HepG2 (cell line): Measurements from ENCODE around the gene ACTN1. TPM values are rescaled to one million over a fixed set of nuclear protein-coding genes. Genes with fewer than 3 reads are reported as not detected.

Experiments used
- CBFB ChIP-seq: sonication (generic); formaldehyde crosslinking; IDR thresholded peaks from 2 replicates; pipeline ENCODE4 v1.4.0; 2020; ENCODE audit warnings: missing genetic modification reagents
- CCAR2 ChIP-seq: fragments of 200-400 bp; formaldehyde crosslinking; optimal IDR thresholded peaks from 2 replicates; pipeline ENCODE3; 2018; ENCODE audit warnings: low read depth, mild to moderate bottlenecking, low read length, moderate library complexity
- DNMT1 ChIP-seq: sonication (generic); formaldehyde crosslinking; IDR thresholded peaks from 2 replicates; pipeline ENCODE4 v1.5.1; 2020; ENCODE audit warnings: mild to moderate bottlenecking, missing genetic modification reagents
- DPF2 ChIP-seq: sonication (generic); formaldehyde crosslinking; IDR thresholded peaks from 2 replicates; pipeline ENCODE4 v1.4.0; 2020; ENCODE audit warnings: mild to moderate bottlenecking, low read depth, missing genetic modification reagents, borderline replicate concordance
- DRAP1 ChIP-seq: IDR thresholded peaks from 2 replicates; pipeline ENCODE4 v1.6.1; 2016; ENCODE audit warnings: missing genetic modification reagents, missing compliant biosample characterization
- ELF1 ChIP-seq: sonication (generic); formaldehyde crosslinking; IDR thresholded peaks from 2 replicates; pipeline ENCODE4 v1.4.0; 2020; ENCODE audit warnings: missing genetic modification reagents
- ETS1 ChIP-seq: sonication (generic); formaldehyde crosslinking; IDR thresholded peaks from 2 replicates; pipeline ENCODE4 v1.4.0; 2020; ENCODE audit warnings: missing genetic modification reagents
- FOXK1 ChIP-seq: sonication (generic); formaldehyde crosslinking; IDR thresholded peaks from 2 replicates; pipeline ENCODE4 v1.4.0; 2020; ENCODE audit warnings: low read depth, missing genetic modification reagents, borderline replicate concordance
- HCFC1 ChIP-seq: fragments of 150-350 bp; IDR thresholded peaks from 2 replicates; pipeline ENCODE4 v1.6.1; 2014; ENCODE audit warnings: low read depth, low read length
- HMGA1 ChIP-seq: sonication (generic); formaldehyde crosslinking; conservative IDR thresholded peaks from 2 replicates; pipeline ENCODE4 v1.4.0; 2020; ENCODE audit warnings: missing genetic modification reagents
- KMT2A ChIP-seq: sonication (generic); formaldehyde crosslinking; IDR thresholded peaks from 2 replicates; pipeline ENCODE4 v1.4.0; 2020; ENCODE audit warnings: missing genetic modification reagents
- MEF2D ChIP-seq: sonication (generic); formaldehyde crosslinking; IDR thresholded peaks from 2 replicates; pipeline ENCODE4 v1.5.1; 2020; ENCODE audit warnings: mild to moderate bottlenecking, missing genetic modification reagents
- PHF8 ChIP-seq: sonication (generic); formaldehyde crosslinking; IDR thresholded peaks from 2 replicates; pipeline ENCODE4 v1.5.0; 2020; ENCODE audit warnings: missing genetic modification reagents
- SALL2 ChIP-seq: sonication (generic); formaldehyde crosslinking; IDR thresholded peaks from 2 replicates; pipeline ENCODE4 v1.8.1; 2023; ENCODE audit warnings: mild to moderate bottlenecking, missing genetic modification reagents, inconsistent platforms
- TERF1 ChIP-seq: sonication (generic); formaldehyde crosslinking; IDR thresholded peaks from 2 replicates; pipeline ENCODE4 v1.8.0; 2022; ENCODE audit warnings: mild to moderate bottlenecking, missing genetic modification reagents, moderate library complexity
- ZNF24 ChIP-seq: fragments of 450-650 bp; IDR thresholded peaks from 2 replicates; pipeline ENCODE4 v1.6.1; 2017; ENCODE audit warnings: antibody characterized with exemption, mild to moderate bottlenecking
- ZNF274 ChIP-seq: sonication (generic); formaldehyde crosslinking; IDR thresholded peaks from 2 replicates; pipeline ENCODE4 v1.5.1; 2020; ENCODE audit warnings: mild to moderate bottlenecking, missing genetic modification reagents
- ZNF407 ChIP-seq: sonication (generic); formaldehyde crosslinking; IDR thresholded peaks from one replicate; pipeline ENCODE4 v1.5.1; 2020; ENCODE audit warnings: mild to moderate bottlenecking, missing genetic modification reagents; ENCODE audit errors: not compliant biosample characterization
- ZNF652 ChIP-seq: IDR thresholded peaks from 2 replicates; pipeline ENCODE4 v1.6.1; 2016; ENCODE audit warnings: low read depth, borderline replicate concordance
- ZNF674 ChIP-seq: sonication (generic); formaldehyde crosslinking; IDR thresholded peaks from 2 replicates; pipeline ENCODE4 v1.5.0; 2020; ENCODE audit warnings: low read depth, mild to moderate bottlenecking, missing genetic modification reagents
- polyA plus RNA-seq, 8 experiments: library from polyadenylated mRNA; depleted of rRNA in 3 of 8; stranded (reverse) in 7 of 8; unstranded in 1 of 8; fragments of >200 nt; fragmentation: Illumina TruSeq in 4 of 8; extraction: Trizol in 4 of 8; gene quantifications; 2 replicates each; pipeline versions ENCODE4 v1.2.1 to v1.2.3, GENCODE V29; 2011 to 2016; ENCODE audit warnings: low read depth in 4 of 8, missing spikeins in 1 of 8, mixed read lengths in 1 of 8; ENCODE audit not compliant: insufficient read depth in 1 of 8
- total RNA-seq, 5 experiments: library from RNA; depleted of rRNA; stranded (reverse); fragments of >200 nt; fragmentation: Illumina TruSeq; extraction: Trizol; gene quantifications; 2 replicates each; pipeline ENCODE4 v1.2.3, GENCODE V29; 2016; ENCODE audit warnings: low read depth in 1 of 5

Gene ACTN1
- total and polyA plus RNA-seq, 2 of the 13 experiments (the other 11 are each of a cell fraction or from before 2014, with no cell fraction given) = 58.6 to 162 TPM

GRCh38 chr14:68824207-68824516 lies 154.9 kb downstream of the ACTN1 start (continued):
- TF ChIP-seq ZNF407 (CRISPR knock-in tag) (no peak), CBFB (CRISPR knock-in tag) (peak; percentile 7; the same call in 1 of the 2 replicates), FOXK1 (CRISPR knock-in tag) (no peak), HMGA1 (no peak), ZNF24 (no peak), TERF1 (CRISPR knock-in tag) (no peak), PHF8 (CRISPR knock-in tag) (no peak), MEF2D (CRISPR knock-in tag) (0 out of 2 replicates have a peak, but pooled peaks have one; percentile 55), ZNF674 (no peak), DNMT1 (CRISPR knock-in tag) (no peak), DPF2 (CRISPR knock-in tag) (no peak), HCFC1 (no peak), KMT2A (CRISPR knock-in tag) (no peak), CCAR2 (no peak), ETS1 (CRISPR knock-in tag) (no peak), DRAP1 (CRISPR knock-in tag) (no peak), ZNF652 (CRISPR knock-in tag) (no peak), ELF1 (CRISPR knock-in tag) (no peak), SALL2 (no peak), ZNF274 (CRISPR knock-in tag) (no peak)
